Measurements from ENCODE around the gene OXNAD1.

GRCh38 chr3:16273867-16274266, 8.9 kb downstream of the OXNAD1 start:
- TF ChIP-seq CTCF (IDR thresholded peaks at IDR 0.05) (no peak), POLR2A (IDR thresholded peaks at IDR 0.05) (no peak)

Data from right lobe of liver (tissue), 4 donors.